ENCODE data around the gene ALG8. TPM values are rescaled to one million over a fixed set of nuclear protein-coding genes. Genes with fewer than 3 reads are reported as not detected.

The ALG8 gene
- total RNA-seq, 1 experiment from 2014 or later: 97.0 TPM

GRCh38 chr11:78080084-78080817 is 59.2 kb downstream of the ALG8 start:
- intact Hi-C loops (cut with micrococcal nuclease; ENCODE audit: unreplicated experiment) (no loop called here), in situ Hi-C loops (cut with HindIII; ENCODE audit: low pct_unique_long_range_greater_than_20kb, low sequenced_read_pairs) (no loop called here)
- peak overlapping the region; percentile 96 for H3K27ac ChIP-seq (ENCODE audit: low read length)
- peak; percentile 7 for DNase-seq (ENCODE audit: low read depth, low spot score)
- H3K4me3 ChIP-seq (ENCODE audit: low read depth in 2 of 2, low read length in 2 of 2): peak overlapping the region; percentile 80 to 87
- no peaks in the 10 kb centered on the region for H3K9me3 ChIP-seq (ENCODE audit: control insufficient read depth, insufficient read depth, low read depth, low read length)
- BruUV-seq (replicated peaks): no TSS peak
- POLR2A ChIA-PET: interaction anchor here (0.7 kb wide), 1 partner anchor 206 kb away, joined by 3 read pairs; no protein-coding TSS in a partner anchor
- peaks cover 22% of the 10 kb centered on the region for H3K4me1 ChIP-seq (ENCODE audit: control insufficient read depth, insufficient read depth, low read length)
- CTCF ChIA-PET: interaction anchor here (0.8 kb wide), 1 partner anchor 36 kb away, joined by 3 read pairs; no protein-coding TSS in a partner anchor
- TF ChIP-seq CTCF (IDR thresholded peaks at IDR 0.05) (no peak), REST (IDR thresholded peaks at IDR 0.05; ENCODE audit: insufficient read depth in 1 of 2, low read depth in 2 of 2, low read length in 1 of 2) (no peak), POLR2AphosphoS5 (IDR thresholded peaks at IDR 0.05; ENCODE audit: low read depth, low read length) (no peak), SIN3A (IDR thresholded peaks at IDR 0.05; ENCODE audit: borderline replicate concordance, insufficient read depth, low read depth, low read length) (no peak), TCF7L2 (IDR thresholded peaks at IDR 0.05; ENCODE audit: low read depth, low read length) (no peak)
- no peaks in the 10 kb centered on the region for H3K27me3 ChIP-seq (ENCODE audit: control insufficient read depth, insufficient read depth, low read length)
- ATAC-seq: no peak
- H3K36me3 ChIP-seq (ENCODE audit: control insufficient read depth, insufficient read depth, low read length): no peaks in the 10 kb centered on the region; the same call in 1 of the 2 replicates

- TF ChIP-seq TCF7L2 (IDR thresholded peaks at IDR 0.05; ENCODE audit: low read depth, low read length) (peak; percentile 64; the same call in 1 of the 2 replicates), REST (IDR thresholded peaks at IDR 0.05; ENCODE audit: insufficient read depth in 1 of 2, low read depth in 2 of 2, low read length in 1 of 2) (0 out of 4 replicates have a peak, but pooled peaks of 1 of the 2 experiments have one; percentile 67), SIN3A (IDR thresholded peaks at IDR 0.05; ENCODE audit: borderline replicate concordance, insufficient read depth, low read depth, low read length) (peak; percentile 97), POLR2AphosphoS5 (IDR thresholded peaks at IDR 0.05; ENCODE audit: low read depth, low read length) (peak; percentile 98), CTCF (IDR thresholded peaks at IDR 0.05) (no peak)
- Histone ChIP-seq H3K4me1 (ENCODE audit: control insufficient read depth, insufficient read depth, low read length) (peaks cover 22% of the 10 kb centered on the region), H3K27ac (ENCODE audit: low read length) (peak within 1 kb of the TSS; percentile 96), H3K4me3 (ENCODE audit: low read depth in 2 of 2, low read length in 2 of 2) (peak within 1 kb of the TSS; percentile 80 to 87), H3K27me3 (ENCODE audit: control insufficient read depth, insufficient read depth, low read length) (no peaks in the 10 kb centered on the region), H3K36me3 (ENCODE audit: control insufficient read depth, insufficient read depth, low read length) (no peaks in the 10 kb centered on the region; the same call in 1 of the 2 replicates), H3K9me3 (ENCODE audit: control insufficient read depth, insufficient read depth, low read depth, low read length) (no peaks in the 10 kb centered on the region)
- BruUV-seq (replicated peaks): TSS peak; percentile 91
- intact Hi-C loops (cut with micrococcal nuclease; ENCODE audit: unreplicated experiment): no loop called here
- DNase-seq (ENCODE audit: low read depth, low spot score): peak; percentile 51
- in situ Hi-C loops (cut with HindIII; ENCODE audit: low pct_unique_long_range_greater_than_20kb, low sequenced_read_pairs): no loop called here
- CTCF ChIA-PET: interaction anchor here (0.8 kb wide), 1 partner anchor 36 kb away, joined by 3 read pairs; no protein-coding TSS in a partner anchor
- POLR2A ChIA-PET: interaction anchor here (0.6 kb wide), 1 partner anchor 39 kb away, joined by 4 read pairs; no protein-coding TSS in a partner anchor
- ATAC-seq: peak; percentile 95
Measured at GRCh38 chr11:78079232-78080083, 60.0 kb downstream of the ALG8 start, which contains the start of gene NDUFC2. Gene NDUFC2 (minus strand): TSS chr11:78079862. CDS start chr11:78079744, 118 bp downstream.

All from Panc1 (cell line).